K562 (cell line): ENCODE data around the gene MEIS2. TPM values are rescaled to one million over a fixed set of nuclear protein-coding genes. Genes with fewer than 3 reads are reported as not detected.
A peak's percentile ranks its signal among the peaks of the same experiment; 100 is the strongest.

Experiments
- CCNT2 ChIP-seq: IDR thresholded peaks from 2 replicates; pipeline ENCODE4 v1.6.1; 2011; ENCODE audit warnings: borderline replicate concordance, low read depth, mild to moderate bottlenecking, moderate library complexity, mixed read lengths, low read length; ENCODE audit not compliant: insufficient read length; ENCODE audit errors: extremely low read depth
- CEBPB ChIP-seq: fragments of 450-650 bp; IDR thresholded peaks from 2 replicates; pipeline ENCODE4 v1.6.1; 2016; ENCODE audit warnings: missing genetic modification characterization, missing compliant biosample characterization
- EHMT2 ChIP-seq: fragments of 450-650 bp; IDR thresholded peaks from 2 replicates; pipeline ENCODE4 v1.6.1; 2018; ENCODE audit warnings: antibody characterized with exemption
- ETS1 ChIP-seq: conservative IDR thresholded peaks from 2 replicates; pipeline ENCODE4 v1.6.1; 2011; ENCODE audit warnings: low read depth, mild to moderate bottlenecking, low read length; ENCODE audit not compliant: control insufficient read depth
- GATAD2B ChIP-seq: fragments of 450-650 bp; IDR thresholded peaks from 2 replicates; pipeline ENCODE4 v1.6.1; 2017; ENCODE audit warnings: mild to moderate bottlenecking, borderline replicate concordance
- HLTF ChIP-seq: fragments of 450-650 bp; IDR thresholded peaks from 2 replicates; pipeline ENCODE4 v1.6.1; 2016
- MLLT1 ChIP-seq, 2 experiments: fragments of 450-650 bp; IDR thresholded peaks; 2 replicates each; pipeline ENCODE4 v1.6.1; 2016
- NFE2 ChIP-seq: IDR thresholded peaks from 2 replicates; pipeline ENCODE4 v1.6.1; 2014; ENCODE audit warnings: antibody characterized with exemption, low read depth
- NR2C1 ChIP-seq, 2 experiments: fragments of 450-650 bp; IDR thresholded peaks; 2 replicates each; pipeline ENCODE4 v1.6.1; 2017; ENCODE audit warnings: mild to moderate bottlenecking in 2 of 2, antibody characterized with exemption in 1 of 2, inconsistent platforms in 1 of 2, missing compliant biosample characterization in 1 of 2, missing genetic modification characterization in 1 of 2
- OTX1 ChIP-seq: fragments of 450-650 bp; formaldehyde crosslinking; IDR thresholded peaks from 2 replicates; pipeline ENCODE4 v1.4.0; 2022; ENCODE audit warnings: mild to moderate bottlenecking
- PCBP2 ChIP-seq: fragments of 200-400 bp; formaldehyde crosslinking; IDR thresholded peaks from 2 replicates; pipeline ENCODE4 v1.6.1; 2018; ENCODE audit warnings: low read length, low read depth, mild to moderate bottlenecking, moderate library complexity; ENCODE audit not compliant: poor library complexity, severe bottlenecking
- REST ChIP-seq, 2 experiments: fragments of 450-650 bp; formaldehyde crosslinking in 1 of 2; IDR thresholded peaks; 2 replicates each; pipeline versions ENCODE4 v1.4.0 to v1.6.1; 2014 to 2020; ENCODE audit warnings: mild to moderate bottlenecking in 2 of 2, borderline replicate concordance in 1 of 2, low read depth in 1 of 2
- RFX7 ChIP-seq: fragments of 250-450 bp; sonication (Bioruptor Pico); IDR thresholded peaks from 2 replicates; pipeline ENCODE4 v1.5.1; 2021; ENCODE audit warnings: mild to moderate bottlenecking
- SAFB ChIP-seq: fragments of 200-400 bp; formaldehyde crosslinking; IDR thresholded peaks from 2 replicates; pipeline ENCODE4 v1.6.1; 2017; ENCODE audit warnings: low read depth, low read length, borderline replicate concordance
- SLC30A9 ChIP-seq: fragments of 250-450 bp; sonication (Bioruptor Pico); IDR thresholded peaks from 2 replicates; pipeline ENCODE4 v1.8.0; 2022; ENCODE audit warnings: mild to moderate bottlenecking, moderate library complexity
- TFAM ChIP-seq: fragments of 250-450 bp; sonication (Bioruptor Pico); conservative IDR thresholded peaks from 2 replicates; pipeline ENCODE4 v1.5.0; 2021; ENCODE audit warnings: mild to moderate bottlenecking, moderate library complexity
- XRCC5 ChIP-seq: fragments of 200-400 bp; formaldehyde crosslinking; IDR thresholded peaks from 2 replicates; pipeline ENCODE4 v1.6.1; 2017; ENCODE audit warnings: low read depth, mild to moderate bottlenecking, low read length
- ZEB2 ChIP-seq: fragments of 450-650 bp; IDR thresholded peaks from 2 replicates; pipeline ENCODE4 v1.6.1; 2016
- ZNF324 ChIP-seq: fragments of 250-450 bp; sonication (Bioruptor Pico); IDR thresholded peaks from 2 replicates; pipeline ENCODE4 v1.4.0; 2020; ENCODE audit warnings: mild to moderate bottlenecking
- polyA plus RNA-seq, 8 experiments: library from polyadenylated mRNA; depleted of rRNA in 4 of 8; stranded (reverse) in 5 of 8; unstranded in 3 of 8; fragments of >200 nt; fragmentation: Nextera tagmentation in 2 of 8; fragmentation: Illumina TruSeq in 1 of 8; extraction: Ambion mirVana in 2 of 8; extraction: Trizol in 1 of 8; gene quantifications; 2 replicates each; pipeline versions ENCODE4 v1.2.1 to v1.2.3, GENCODE V29; 2011 to 2014; ENCODE audit warnings: inconsistent platforms in 1 of 8, missing spikeins in 1 of 8
- total RNA-seq, 7 experiments: library from RNA; depleted of rRNA in 6 of 7; stranded (reverse); fragments of >200 nt in 6 of 7; fragmentation: Illumina TruSeq in 2 of 7; extraction: Trizol in 2 of 7; gene quantifications; 2 replicates each; pipeline versions ENCODE4 v1.2.1 to v1.2.3, GENCODE V29; 2011 to 2021; ENCODE audit warnings: low replicate concordance in 1 of 7

MEIS2 gene
- total and polyA plus RNA-seq, 9 of the 15 experiments (the other 6 are each of a cell fraction or from before 2014, with no cell fraction given), result 7.5 to 64.2 (median 22.3) TPM

DNA sequence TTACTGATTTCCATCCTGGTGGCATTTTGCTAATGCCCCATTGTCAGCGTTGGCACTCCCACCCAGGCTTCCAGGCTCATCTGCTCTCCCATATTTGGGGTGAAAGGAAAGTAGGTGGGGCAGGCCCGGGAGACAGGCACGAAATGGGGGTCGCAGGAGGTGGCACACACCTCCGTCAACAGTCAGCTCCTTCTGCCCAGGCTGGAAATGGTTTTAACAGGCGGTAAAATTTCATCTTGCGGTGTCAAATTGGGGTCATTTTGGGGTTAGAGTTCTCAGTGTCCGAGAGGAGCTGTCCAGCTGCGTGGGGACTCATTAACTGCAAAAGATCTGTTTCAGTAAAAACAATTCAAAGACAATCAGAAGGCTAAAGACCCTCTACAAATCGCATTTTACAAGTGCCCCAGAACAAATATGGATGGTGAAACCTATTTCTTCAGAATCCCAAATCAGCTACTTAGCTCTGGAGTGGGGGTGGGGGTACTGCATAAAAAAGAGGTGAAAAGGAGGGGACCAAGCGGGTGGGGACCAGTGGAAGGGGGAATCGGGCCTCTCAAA is 4.2 kb upstream of the MEIS2 start (continued):
- TF ChIP-seq MLLT1 (IDR thresholded peaks at IDR 0.05), result no peak
- no peak for TF ChIP-seq OTX1 (CRISPR knock-in tag)
- no peak for TF ChIP-seq ZEB2
- no peak for TF ChIP-seq TFAM (CRISPR knock-in tag)
- no peak for TF ChIP-seq ZNF324
- TF ChIP-seq PCBP2, result no peak
- no peak for TF ChIP-seq CEBPB
- TF ChIP-seq SAFB, result no peak
- peak; percentile 45; the same call in 1 of the 2 replicates for TF ChIP-seq NR2C1 (IDR thresholded peaks at IDR 0.05)
- TF ChIP-seq NR2C1 (tag; IDR thresholded peaks at IDR 0.05), result peak; percentile 45; the same call in 1 of the 2 replicates
- peak; percentile 85 for TF ChIP-seq EHMT2
- no peak for TF ChIP-seq HLTF
- no peak for TF ChIP-seq RFX7
- TF ChIP-seq XRCC5, result no peak
- peak; percentile 94 for TF ChIP-seq REST (IDR thresholded peaks at IDR 0.05; ENCODE audit: borderline replicate concordance)
- peak; percentile 73 for TF ChIP-seq REST (CRISPR knock-in tag; IDR thresholded peaks at IDR 0.05; ENCODE audit: low read depth)
- TF ChIP-seq GATAD2B, result no peak
- no peak for TF ChIP-seq NFE2
- TF ChIP-seq CCNT2, result no peak
- TF ChIP-seq SLC30A9, result no peak
- TF ChIP-seq ETS1, result no peak
